ENCODE measurements around the gene C1RL.
"Not testable (repeated sequence)": the region's sequence is repeated elsewhere in the genome, so short reads cannot be mapped to it uniquely, and the experiment has no call there.

DNA sequence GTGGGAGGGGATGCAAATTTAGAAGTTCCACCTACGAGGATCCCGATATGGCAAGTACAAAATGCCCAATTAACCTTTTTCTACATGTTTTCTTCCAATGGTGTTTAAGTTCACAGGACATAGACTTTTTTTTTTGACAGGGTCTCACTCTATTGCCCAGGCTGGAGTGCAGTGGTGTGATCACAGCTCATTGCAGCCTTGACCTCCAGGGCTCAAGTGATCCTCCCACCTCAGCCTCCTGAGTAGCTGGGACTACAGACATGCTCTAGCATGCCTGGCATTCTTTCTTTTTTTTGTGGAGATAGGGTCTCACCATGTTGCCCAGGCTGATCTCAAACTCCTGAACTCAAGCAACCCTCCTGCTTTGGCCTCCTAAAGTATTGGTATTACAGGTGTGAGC, 53.3 kb downstream of the C1RL start:
- not testable (repeated sequence) for TF ChIP-seq CTCF (conservative IDR thresholded peaks at IDR 0.05); EZH2 (IDR thresholded peaks at IDR 0.05; ENCODE audit: low read depth)

All from PC-9 (cell line).